Stomach (tissue), 9 donors: Measurements from ENCODE around the gene LYZL2. TPM values are rescaled to one million over a fixed set of nuclear protein-coding genes. Genes with fewer than 3 reads are reported as not detected.

ENCODE experiments used
- DNase-seq, 2 donors: peaks; one replicate each; pipeline versions ENCODE4 v3.0.0 to v3.0.0-alpha.2; 2013 to 2019
- H3K27ac ChIP-seq, 5 donors: fragments of 200-600 bp in 4 of 5; sonication (generic) in 4 of 5; one replicate each; pipeline ENCODE4 v1.5.1; 2013 to 2019; ENCODE audit warnings: mild to moderate bottlenecking in 1 of 5, moderate library complexity in 1 of 5
- H3K27me3 ChIP-seq, 3 donors: fragments of 200-600 bp; sonication (generic); one replicate each; pipeline ENCODE4 v1.5.1; 2017 to 2019; ENCODE audit warnings: mixed run types in 1 of 3
- H3K36me3 ChIP-seq, 4 donors: fragments of 200-600 bp; sonication (generic); 1 replicate in 3 of 4; 2 replicates in 1 of 4; pipeline ENCODE4 v1.5.1; 2016 to 2019
- H3K4me1 ChIP-seq, 4 donors: fragments of 200-600 bp; sonication (generic); one replicate each; pipeline ENCODE4 v1.5.1; 2016 to 2019
- H3K4me3 ChIP-seq, 4 donors: fragments of 200-600 bp; sonication (generic) in 3 of 4; one replicate each; pipeline ENCODE4 v1.5.1; 2016 to 2019; ENCODE audit warnings: mild to moderate bottlenecking in 1 of 4
- H3K9me3 ChIP-seq, 4 donors: fragments of 200-600 bp; sonication (generic); one replicate each; pipeline ENCODE4 v1.5.1; 2016 to 2019
- EP300 ChIP-seq: sonication (generic); formaldehyde crosslinking; IDR thresholded peaks from one replicate; pipeline ENCODE4 v1.6.1; 2017; ENCODE audit warnings: antibody characterized with exemption
- POLR2A ChIP-seq, 4 donors: fragments of 450-650 bp; IDR thresholded peaks; one replicate each; pipeline ENCODE4 v1.6.1; 2016; ENCODE audit warnings: antibody characterized with exemption in 4 of 4, control low read depth in 2 of 4, mild to moderate bottlenecking in 1 of 4, moderate library complexity in 1 of 4
- POLR2AphosphoS5 ChIP-seq, 3 donors: sonication (generic); formaldehyde crosslinking; IDR thresholded peaks; one replicate each; pipeline ENCODE4 v1.6.1; 2016; ENCODE audit warnings: antibody characterized with exemption in 3 of 3
- WGBS, 5 donors: extraction: QIAGEN DNeasy Blood & Tissue Kit in 3 of 5; methylation state at CpG; one replicate each; pipeline versions ENCODE4 v1.1.5 to v1.1.7; 2013 to 2018; 5-methylcytosine and 5-hydroxymethylcytosine counted together
- intact Hi-C: fragments of 100-400 bp; cut with DNase I; formaldehyde crosslinking; loops from one replicate; pipeline ENCODE4 v1.15.1; 2023; ENCODE audit warnings: low total_unique reads
- polyA plus RNA-seq, 3 donors: library from polyadenylated mRNA; stranded (reverse); fragments of 200-250 nt; gene quantifications; one replicate each; pipeline ENCODE4 v1.2.3, GENCODE V29; 2013
- total RNA-seq, 5 donors: library from RNA; depleted of rRNA; stranded (reverse); fragments of >200 nt; gene quantifications; one replicate each; pipeline versions ENCODE4 v1.1.0 to v1.2.3, GENCODE V29; 2014 to 2016
- TF ChIP-seq, protein P1 (sequence below), 7 experiments: fragments of 450-650 bp in 4 of 7; fragments of 200-600 bp in 3 of 7; sonication (generic) in 3 of 7; IDR thresholded peaks; one replicate each; pipeline ENCODE4 v1.5.1; 2016 to 2019; ENCODE audit warnings: antibody characterized with exemption in 7 of 7, control low read depth in 2 of 7, mild to moderate bottlenecking in 1 of 7
- donor health status: healthy with polysubstance abuse.
- donor health status: Bipolar disorder and iron deficiency.
- donor health status: healthy.

Gene LYZL2
- total and polyA plus RNA-seq, 8 donors: not detected

DNA sequence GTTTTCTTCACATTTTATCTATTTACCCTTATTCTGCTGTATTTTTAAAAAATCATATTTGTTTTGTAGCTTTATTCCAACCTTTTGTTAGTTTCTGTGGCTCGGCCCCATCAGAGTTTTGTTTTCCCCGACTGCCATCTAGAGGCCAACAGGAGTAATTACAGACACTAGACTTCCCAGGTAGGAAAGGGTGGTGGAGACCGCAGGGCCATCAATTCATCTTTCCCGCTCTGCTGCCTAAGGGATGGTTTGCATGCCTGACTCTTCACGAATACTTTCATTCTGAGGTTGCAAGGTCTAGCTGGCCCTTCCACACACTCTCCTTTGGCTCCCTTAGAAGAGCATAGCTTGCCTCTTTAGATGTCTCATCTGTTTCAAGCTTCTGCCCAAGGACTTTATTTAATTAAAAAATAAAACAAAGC, 38.3 kb downstream of the LYZL2 start:
- no peak for TF ChIP-seq POLR2AphosphoS5 (IDR thresholded peaks at IDR 0.05)
- TF ChIP-seq, protein P1, sequence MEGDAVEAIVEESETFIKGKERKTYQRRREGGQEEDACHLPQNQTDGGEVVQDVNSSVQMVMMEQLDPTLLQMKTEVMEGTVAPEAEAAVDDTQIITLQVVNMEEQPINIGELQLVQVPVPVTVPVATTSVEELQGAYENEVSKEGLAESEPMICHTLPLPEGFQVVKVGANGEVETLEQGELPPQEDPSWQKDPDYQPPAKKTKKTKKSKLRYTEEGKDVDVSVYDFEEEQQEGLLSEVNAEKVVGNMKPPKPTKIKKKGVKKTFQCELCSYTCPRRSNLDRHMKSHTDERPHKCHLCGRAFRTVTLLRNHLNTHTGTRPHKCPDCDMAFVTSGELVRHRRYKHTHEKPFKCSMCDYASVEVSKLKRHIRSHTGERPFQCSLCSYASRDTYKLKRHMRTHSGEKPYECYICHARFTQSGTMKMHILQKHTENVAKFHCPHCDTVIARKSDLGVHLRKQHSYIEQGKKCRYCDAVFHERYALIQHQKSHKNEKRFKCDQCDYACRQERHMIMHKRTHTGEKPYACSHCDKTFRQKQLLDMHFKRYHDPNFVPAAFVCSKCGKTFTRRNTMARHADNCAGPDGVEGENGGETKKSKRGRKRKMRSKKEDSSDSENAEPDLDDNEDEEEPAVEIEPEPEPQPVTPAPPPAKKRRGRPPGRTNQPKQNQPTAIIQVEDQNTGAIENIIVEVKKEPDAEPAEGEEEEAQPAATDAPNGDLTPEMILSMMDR (IDR thresholded peaks at IDR 0.05): peak in 5 of 7 experiments; percentile 57 to 82 (median 78)
- 1 to 4% (median 2%) methylated on average over 5 of the region's 5 CpGs for WGBS, 5 donors
- no peaks in the 10 kb centered on the region for H3K36me3 ChIP-seq
- no peak overlapping the region for H3K27ac ChIP-seq
- H3K27me3 ChIP-seq: no peaks in the 10 kb centered on the region
- no peaks in the 10 kb centered on the region for H3K9me3 ChIP-seq
- intact Hi-C loops: loop anchor here (5.0 kb wide), 1 partner anchor 194 kb away; no protein-coding TSS in a partner anchor
- H3K4me1 ChIP-seq: peaks cover 0 to 17% (median 5%) of the 10 kb centered on the region in 4 donors
- DNase-seq: peak in 1 of 2 donors; percentile 80
- H3K4me3 ChIP-seq: no peak overlapping the region

DNA sequence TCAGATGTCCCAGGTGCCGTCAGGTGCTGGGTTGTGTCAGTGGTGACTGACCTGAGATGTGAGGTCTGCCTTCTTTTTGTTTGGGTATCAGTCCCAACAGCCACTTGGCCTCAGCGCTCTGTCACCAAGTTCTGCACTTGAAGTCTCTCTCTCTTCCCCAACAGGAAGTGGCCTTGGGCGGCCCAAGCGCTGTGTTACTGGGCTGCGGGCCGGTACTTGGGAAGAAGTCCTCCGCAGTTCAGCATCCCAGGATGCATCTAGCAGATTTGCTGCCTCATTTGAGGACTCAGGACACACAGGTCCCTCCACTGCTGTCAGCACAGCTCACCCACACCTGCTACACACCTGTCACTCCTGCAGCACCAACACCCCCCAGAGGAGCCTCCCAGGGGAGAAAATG, 40.1 kb downstream of the LYZL2 start:
- Histone ChIP-seq H3K27ac (no peak overlapping the region), H3K4me1 (peaks cover 0 to 18% (median 6%) of the 10 kb centered on the region in 4 donors), H3K27me3 (no peaks in the 10 kb centered on the region), H3K36me3 (no peaks in the 10 kb centered on the region), H3K4me3 (no peak overlapping the region), H3K9me3 (no peaks in the 10 kb centered on the region)
- WGBS, 5 donors: 70 to 80% (median 75%) methylated on average over 7 of the region's 7 CpGs
- intact Hi-C loops: no loop called here
- no peak for DNase-seq
- TF ChIP-seq POLR2AphosphoS5 (IDR thresholded peaks at IDR 0.05): no peak
- TF ChIP-seq, protein P1 (IDR thresholded peaks at IDR 0.05): no peak
- TF ChIP-seq POLR2A (IDR thresholded peaks at IDR 0.05): no peak
- TF ChIP-seq EP300: no peak

DNA sequence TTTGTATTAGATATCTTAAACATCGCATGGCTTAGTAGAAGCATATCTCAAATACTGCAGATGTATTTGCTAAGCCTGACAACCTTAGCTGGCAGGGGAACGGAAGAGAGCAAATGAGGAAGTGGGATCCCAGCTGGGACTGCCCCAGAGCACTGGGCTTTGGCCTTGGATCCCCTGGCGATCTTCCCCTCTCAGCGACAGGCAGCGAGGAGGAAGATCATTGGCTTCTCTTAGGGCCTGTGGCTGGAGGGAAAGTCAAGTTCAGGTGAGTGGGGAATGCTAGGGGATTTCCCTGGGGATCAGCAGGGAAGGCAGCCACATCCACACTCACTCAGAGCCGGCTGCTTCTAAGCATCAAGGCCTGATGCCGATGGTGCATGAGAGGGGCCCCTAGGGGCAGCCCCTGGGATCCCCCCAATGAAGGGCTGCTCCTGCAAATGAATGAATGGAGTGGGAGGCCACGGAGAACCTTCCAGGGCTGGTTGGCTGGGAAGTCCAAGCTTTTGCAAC, 42.0 kb downstream of the LYZL2 start:
- WGBS, 5 donors: 21 to 31% (median 23%) methylated on average over 8 of the region's 8 CpGs
- Histone ChIP-seq H3K27ac (peak overlapping the region in 2 of 5 donors; percentile 53 to 66), H3K4me3 (no peak overlapping the region), H3K4me1 (peaks cover 7 to 37% (median 18%) of the 10 kb centered on the region in 4 donors), H3K36me3 (no peaks in the 10 kb centered on the region), H3K27me3 (no peaks in the 10 kb centered on the region), H3K9me3 (no peaks in the 10 kb centered on the region)
- peak in 2 of 3 donors; percentile 43 to 66 for TF ChIP-seq POLR2AphosphoS5 (IDR thresholded peaks at IDR 0.05)
- no peak for TF ChIP-seq EP300
- intact Hi-C loops: no loop called here
- DNase-seq: peak; percentile 60 to 78

DNA sequence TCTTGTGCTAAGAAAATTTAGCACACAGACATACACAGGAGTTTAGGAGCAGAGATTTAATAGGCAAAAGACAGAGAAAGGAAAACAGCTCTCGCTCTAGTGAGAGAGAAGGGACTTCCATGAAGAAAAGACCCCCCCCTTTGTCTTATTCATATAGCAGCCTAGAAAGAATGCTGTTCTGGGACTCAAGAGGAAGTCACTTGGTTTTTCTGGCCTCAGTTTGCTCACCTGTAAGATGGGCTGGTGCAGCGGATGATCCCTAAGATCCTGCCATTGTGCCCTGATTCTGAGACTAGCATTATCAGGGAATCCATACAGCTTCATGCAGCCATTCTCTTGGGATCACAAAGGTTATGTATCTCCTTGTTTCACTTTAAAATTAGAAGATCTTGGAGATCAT, 42.7 kb downstream of the LYZL2 start:
- no peaks in the 10 kb centered on the region for H3K36me3 ChIP-seq
- no peaks in the 10 kb centered on the region for H3K9me3 ChIP-seq
- no peaks in the 10 kb centered on the region for H3K27me3 ChIP-seq
- peak overlapping the region in 2 of 5 donors; percentile 53 to 66 for H3K27ac ChIP-seq
- WGBS, 5 donors: 95 to 100% (median 98%) methylated on average over 2 of the region's 2 CpGs
- no peak overlapping the region for H3K4me3 ChIP-seq
- no peak for TF ChIP-seq POLR2AphosphoS5 (IDR thresholded peaks at IDR 0.05)
- TF ChIP-seq, protein P1 (IDR thresholded peaks at IDR 0.05): no peak
- TF ChIP-seq POLR2A (IDR thresholded peaks at IDR 0.05): no peak
- no peak for TF ChIP-seq EP300
- DNase-seq: no peak
- intact Hi-C loops: no loop called here
- peaks cover 7 to 42% (median 19%) of the 10 kb centered on the region in 4 donors for H3K4me1 ChIP-seq

DNA sequence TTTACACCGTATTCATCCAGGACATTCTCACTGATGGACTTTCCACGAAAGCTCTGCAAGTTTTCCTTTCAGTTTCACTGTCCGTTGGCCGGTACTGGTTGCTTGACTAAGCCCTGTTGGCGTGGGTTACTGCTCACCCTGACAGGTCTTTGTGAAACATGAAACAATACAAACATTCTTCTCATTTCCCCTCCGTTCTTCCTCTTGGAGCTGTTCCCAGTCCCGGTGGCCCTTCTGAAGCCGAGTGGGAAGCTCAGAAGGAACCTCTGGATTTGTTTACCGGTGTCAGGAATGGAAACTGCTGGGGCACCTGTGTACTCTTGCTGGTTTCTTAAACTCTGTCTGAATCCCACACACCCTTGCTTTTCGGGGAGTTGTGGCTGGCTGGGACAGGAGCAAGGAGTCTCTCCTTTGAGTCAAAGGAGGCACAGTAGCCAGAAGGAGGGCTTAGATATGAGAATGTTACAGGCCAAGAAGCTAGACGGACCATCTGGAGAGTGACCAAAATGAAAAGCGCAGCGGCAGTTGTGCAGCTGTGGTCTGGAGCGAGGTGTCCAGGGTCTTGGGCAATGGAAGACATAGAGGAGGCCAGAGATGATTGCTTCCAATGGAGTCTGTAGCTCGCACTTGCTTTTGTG, 45.7 kb downstream of the LYZL2 start:
- Histone ChIP-seq H3K27ac (peak overlapping the region; percentile 51 to 91 (median 83)), H3K4me1 (peaks cover 7 to 46% (median 24%) of the 10 kb centered on the region in 4 donors), H3K36me3 (no peaks in the 10 kb centered on the region), H3K9me3 (no peaks in the 10 kb centered on the region), H3K27me3 (no peaks in the 10 kb centered on the region), H3K4me3 (peak overlapping the region; percentile 26 to 42 (median 30))
- intact Hi-C loops: no loop called here
- 18 to 24% (median 21%) methylated on average over 14 to 15 of the region's 15 CpGs for WGBS, 5 donors
- TF ChIP-seq POLR2A (IDR thresholded peaks at IDR 0.05) (no peak), POLR2AphosphoS5 (IDR thresholded peaks at IDR 0.05) (peak in 2 of 3 donors; percentile 55 to 72)
- DNase-seq: peak; percentile 80 to 85
